ENCODE measurements around the gene RHOT2. TPM values are rescaled to one million over a fixed set of nuclear protein-coding genes. Genes with fewer than 3 reads are reported as not detected.

The RHOT2 gene
- polyA plus RNA-seq (2013, experiment 1 of 2) = 68.0 TPM
- 63.4 TPM for polyA plus RNA-seq (2013, experiment 2 of 2)

DNA sequence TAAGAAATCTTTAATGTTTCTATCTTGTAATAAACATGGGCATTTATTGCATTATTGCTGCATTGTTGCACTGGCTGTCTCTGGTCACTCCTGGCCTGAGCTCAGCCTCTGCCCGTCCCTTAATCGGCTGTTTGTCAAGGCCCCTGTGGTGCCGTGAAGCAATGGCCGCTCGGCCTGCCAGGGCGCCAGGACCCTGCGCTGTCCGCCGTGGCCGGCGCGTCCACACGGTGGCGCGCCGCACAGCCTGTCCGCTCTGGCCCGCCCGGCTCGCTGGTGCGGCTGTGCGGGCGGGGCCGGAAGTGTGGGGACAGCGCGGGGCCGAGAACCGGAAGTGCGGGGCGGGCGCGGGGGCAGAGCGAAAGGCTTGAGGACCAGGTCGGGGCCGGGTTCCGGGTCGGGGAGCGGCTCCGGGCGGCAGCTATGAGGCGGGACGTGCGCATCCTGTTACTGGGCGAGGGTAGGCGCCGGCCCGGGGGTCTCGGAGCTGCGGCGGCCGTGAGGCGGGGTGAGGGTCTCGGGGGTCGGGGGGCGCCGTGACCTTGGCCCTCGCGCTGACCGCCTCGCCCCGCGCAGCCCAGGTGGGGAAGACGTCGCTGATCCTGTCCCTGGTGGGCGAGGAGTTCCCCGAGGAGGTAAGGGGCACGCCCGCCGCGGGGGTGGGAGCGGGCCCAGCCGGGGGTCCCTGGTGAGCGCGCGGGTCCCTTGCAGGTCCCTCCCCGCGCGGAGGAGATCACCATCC, at the start of gene RHOT2:
RHOT2 (plus strand) TSS at position 353 of the 739 bp plus-strand sequence; CDS start at position 421, 68 bp downstream.
- H4K8ac ChIP-seq (ENCODE audit: low read depth, low read length) = peak within 1 kb of the TSS; percentile 65
- H4K91ac ChIP-seq (ENCODE audit: low read depth, low read length, poor library complexity) = no peak within 1 kb of the TSS
- H2BK12ac ChIP-seq (ENCODE audit: low read length) = peak within 1 kb of the TSS; percentile 80
- peak within 1 kb of the TSS; percentile 53 for H2BK5ac ChIP-seq (ENCODE audit: low read length)
- no peak within 1 kb of the TSS for H2BK120ac ChIP-seq (ENCODE audit: low read depth, low read length)
- H2AK5ac ChIP-seq (ENCODE audit: low read depth, low read length) = peak within 1 kb of the TSS; percentile 98
- peaks cover 36 to 40% of the 10 kb centered on the region in 2 donors for H3K36me3 ChIP-seq (replicated peaks in 1 of 2; ENCODE audit: control insufficient read depth in 2 of 2, insufficient read depth in 2 of 2, low read length in 2 of 2)
- peak within 1 kb of the TSS; percentile 95 for H3K18ac ChIP-seq (ENCODE audit: low read length)
- peak within 1 kb of the TSS; percentile 89 to 92 for H3K4me3 ChIP-seq (ENCODE audit: low read length in 2 of 2)
- peaks cover 25% of the 10 kb centered on the region for H3K79me1 ChIP-seq (ENCODE audit: low read depth, low read length)
- DNase-seq (ENCODE audit: low spot score) = peak; percentile 89
- H3K27me3 ChIP-seq (ENCODE audit: control insufficient read depth in 3 of 3, insufficient read depth in 3 of 3, low read depth in 1 of 3, low read length in 3 of 3) = no peaks in the 10 kb centered on the region
- H3K4ac ChIP-seq (ENCODE audit: low read length) = peak within 1 kb of the TSS; percentile 66
- peak within 1 kb of the TSS; percentile 76 for H2AFZ ChIP-seq (ENCODE audit: low read length)
- peak within 1 kb of the TSS; percentile 96 for H3K4me2 ChIP-seq (ENCODE audit: insufficient read depth, low read length, poor library complexity, severe bottlenecking)
- peak within 1 kb of the TSS; percentile 71 for H3K14ac ChIP-seq (ENCODE audit: low read length)
- WGBS, 2 donors (ENCODE audit: extremely low coverage in 2 of 2, insufficient read length in 2 of 2, insufficient replicate concordance in 1 of 2) = no CpG with 5 or more reads among the region's 78 CpGs
- H3K9me3 ChIP-seq (replicated peaks in 1 of 2; ENCODE audit: control insufficient read depth in 2 of 2, insufficient read depth in 1 of 2, low read depth in 1 of 2, low read length in 2 of 2) = no peaks in the 10 kb centered on the region
- peaks cover 2 to 6% of the 10 kb centered on the region in 2 donors for H3K4me1 ChIP-seq (ENCODE audit: control insufficient read depth in 2 of 2, insufficient read depth in 1 of 2, low read depth in 1 of 2, low read length in 2 of 2)
- peak within 1 kb of the TSS; percentile 87 for H2BK15ac ChIP-seq (ENCODE audit: low read length)
- peak within 1 kb of the TSS; percentile 95 for H3K9ac ChIP-seq (ENCODE audit: low read depth, low read length, poor library complexity)
- H3K23ac ChIP-seq (ENCODE audit: low read depth, low read length, poor library complexity) = peak within 1 kb of the TSS; percentile 98
- no peak within 1 kb of the TSS for H3K27ac ChIP-seq (replicated peaks; ENCODE audit: low read length)

DNA sequence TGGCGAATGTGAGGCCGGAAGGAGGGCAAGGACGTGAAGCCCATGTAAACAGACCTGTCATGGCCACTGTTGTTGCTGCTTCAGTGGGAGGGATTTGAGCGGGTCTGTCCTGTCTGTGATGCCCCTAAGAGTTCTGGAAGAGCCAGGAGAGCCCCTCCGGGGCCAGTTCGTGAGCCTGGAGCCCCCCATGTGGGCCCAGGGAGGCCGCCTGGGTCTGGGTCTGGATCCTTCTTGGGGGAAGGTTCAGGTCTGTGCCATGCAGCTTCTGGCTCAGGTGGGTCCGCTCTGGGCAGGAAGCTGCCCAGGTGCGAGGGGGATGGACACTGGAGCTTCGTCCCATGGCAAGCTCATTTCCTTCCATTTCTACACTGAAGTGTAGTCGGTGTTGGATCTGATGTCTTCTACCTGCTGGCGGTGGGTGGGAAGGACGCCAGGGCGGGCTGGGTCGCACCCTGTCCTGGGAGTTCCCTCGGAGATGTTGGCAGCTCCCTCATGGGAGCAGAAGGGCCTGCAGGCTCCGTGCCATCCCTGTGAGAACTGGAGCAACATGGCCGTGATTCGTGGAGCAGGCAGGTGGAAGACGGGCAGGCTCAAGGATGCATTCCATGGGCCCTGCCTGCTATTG, 48.3 kb upstream of the RHOT2 start:
- H2BK5ac ChIP-seq (ENCODE audit: low read length) = no peak overlapping the region
- H2BK15ac ChIP-seq (ENCODE audit: low read length) = no peak overlapping the region
- no peak overlapping the region for H3K4me3 ChIP-seq (ENCODE audit: low read length in 2 of 2)
- H3K9me3 ChIP-seq (replicated peaks in 1 of 2; ENCODE audit: control insufficient read depth in 2 of 2, insufficient read depth in 1 of 2, low read depth in 1 of 2, low read length in 2 of 2) = peaks cover 0 to 5% of the 10 kb centered on the region in 2 donors
- H2BK12ac ChIP-seq (ENCODE audit: low read length) = peak overlapping the region; percentile 41
- H3K18ac ChIP-seq (ENCODE audit: low read length) = peak overlapping the region; percentile 28
- no peak overlapping the region for H3K14ac ChIP-seq (ENCODE audit: low read length)
- H3K4me1 ChIP-seq (ENCODE audit: control insufficient read depth in 2 of 2, insufficient read depth in 1 of 2, low read depth in 1 of 2, low read length in 2 of 2) = peaks cover 0 to 7% of the 10 kb centered on the region in 2 donors
- no peak overlapping the region for H3K4me2 ChIP-seq (ENCODE audit: insufficient read depth, low read length, poor library complexity, severe bottlenecking)
- no CpG with 5 or more reads among the region's 20 CpGs for WGBS, 2 donors (ENCODE audit: extremely low coverage in 2 of 2, insufficient read length in 2 of 2, insufficient replicate concordance in 1 of 2)
- no peaks in the 10 kb centered on the region for H3K27me3 ChIP-seq (ENCODE audit: control insufficient read depth in 3 of 3, insufficient read depth in 3 of 3, low read depth in 1 of 3, low read length in 3 of 3)
- peaks cover 16% of the 10 kb centered on the region for H3K79me1 ChIP-seq (ENCODE audit: low read depth, low read length)
- H4K8ac ChIP-seq (ENCODE audit: low read depth, low read length) = peak overlapping the region; percentile 43
- no peak overlapping the region for H3K4ac ChIP-seq (ENCODE audit: low read length)
- H3K27ac ChIP-seq (replicated peaks; ENCODE audit: low read length) = no peak overlapping the region
- H2AFZ ChIP-seq (ENCODE audit: low read length) = no peak overlapping the region
- no peak overlapping the region for H4K91ac ChIP-seq (ENCODE audit: low read depth, low read length, poor library complexity)
- no peak overlapping the region for H3K9ac ChIP-seq (ENCODE audit: low read depth, low read length, poor library complexity)
- no peak overlapping the region for H2AK5ac ChIP-seq (ENCODE audit: low read depth, low read length)
- H3K23ac ChIP-seq (ENCODE audit: low read depth, low read length, poor library complexity) = no peak overlapping the region
- H3K36me3 ChIP-seq (replicated peaks in 1 of 2; ENCODE audit: control insufficient read depth in 2 of 2, insufficient read depth in 2 of 2, low read length in 2 of 2) = peaks cover 1 to 2% of the 10 kb centered on the region in 2 donors
- no peak overlapping the region for H2BK120ac ChIP-seq (ENCODE audit: low read depth, low read length)
- DNase-seq (ENCODE audit: low spot score) = no peak

DNA sequence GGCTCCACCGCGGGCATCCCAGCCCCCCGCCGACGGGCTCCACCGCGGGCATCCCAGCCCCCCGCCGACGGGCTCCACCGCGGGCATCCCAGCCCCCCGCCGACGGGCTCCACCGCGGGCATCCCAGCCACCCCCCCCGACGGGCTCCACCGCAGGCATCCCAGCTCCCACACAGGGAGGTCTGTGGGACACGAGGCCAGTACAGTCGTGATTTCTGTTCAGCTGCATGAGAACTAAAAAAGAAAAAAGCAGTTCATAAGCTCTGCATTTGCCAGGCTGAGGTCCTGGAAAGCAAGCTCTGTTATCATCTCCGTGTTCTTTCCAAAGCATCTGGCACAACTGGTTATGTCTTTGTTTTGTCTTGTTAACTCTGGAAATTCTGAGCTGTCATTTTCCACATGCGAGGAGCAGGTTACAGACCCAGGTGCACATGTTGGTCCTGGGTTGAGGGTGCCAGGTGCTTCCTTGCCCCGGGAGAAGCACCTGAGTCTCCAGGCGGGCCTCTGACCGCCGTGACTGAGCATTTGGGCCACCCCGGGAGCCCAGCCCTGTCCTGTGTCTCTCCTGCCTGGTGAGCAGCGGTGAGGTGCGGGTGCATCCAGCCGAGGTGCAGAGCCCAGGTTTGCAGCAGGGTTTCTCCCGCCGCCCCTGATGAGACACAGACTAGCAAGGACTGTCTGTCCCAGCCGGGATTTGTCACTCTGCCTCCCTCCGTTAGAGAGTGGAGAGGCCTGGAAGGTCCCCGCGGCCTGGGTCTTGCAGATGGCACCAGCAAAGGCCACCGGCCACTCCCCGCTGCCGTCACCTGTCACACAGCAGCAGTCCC, 47.0 kb upstream of the RHOT2 start:
- no CpG with 5 or more reads among the region's 41 CpGs for WGBS, 2 donors (ENCODE audit: extremely low coverage in 2 of 2, insufficient read length in 2 of 2, insufficient replicate concordance in 1 of 2)
- H3K27me3 ChIP-seq (ENCODE audit: control insufficient read depth in 3 of 3, insufficient read depth in 3 of 3, low read depth in 1 of 3, low read length in 3 of 3) = no peaks in the 10 kb centered on the region
- H4K91ac ChIP-seq (ENCODE audit: low read depth, low read length, poor library complexity) = no peak overlapping the region
- H3K79me1 ChIP-seq (ENCODE audit: low read depth, low read length) = peaks cover 14% of the 10 kb centered on the region
- H2BK12ac ChIP-seq (ENCODE audit: low read length) = peak overlapping the region; percentile 49
- no peak overlapping the region for H3K27ac ChIP-seq (replicated peaks; ENCODE audit: low read length)
- H3K4ac ChIP-seq (ENCODE audit: low read length) = no peak overlapping the region
- no peak overlapping the region for H3K23ac ChIP-seq (ENCODE audit: low read depth, low read length, poor library complexity)
- no peak for DNase-seq (ENCODE audit: low spot score)
- no peak overlapping the region for H2AFZ ChIP-seq (ENCODE audit: low read length)
- H3K14ac ChIP-seq (ENCODE audit: low read length) = no peak overlapping the region
- no peak overlapping the region for H3K18ac ChIP-seq (ENCODE audit: low read length)
- peak overlapping the region; percentile 71 for H2AK5ac ChIP-seq (ENCODE audit: low read depth, low read length)
- no peak overlapping the region for H2BK5ac ChIP-seq (ENCODE audit: low read length)
- no peaks in the 10 kb centered on the region for H3K9me3 ChIP-seq (replicated peaks in 1 of 2; ENCODE audit: control insufficient read depth in 2 of 2, insufficient read depth in 1 of 2, low read depth in 1 of 2, low read length in 2 of 2)
- H2BK15ac ChIP-seq (ENCODE audit: low read length) = no peak overlapping the region
- no peak overlapping the region for H3K9ac ChIP-seq (ENCODE audit: low read depth, low read length, poor library complexity)
- H4K8ac ChIP-seq (ENCODE audit: low read depth, low read length) = no peak overlapping the region
- no peak overlapping the region for H3K4me3 ChIP-seq (ENCODE audit: low read length in 2 of 2)
- H3K36me3 ChIP-seq (replicated peaks in 1 of 2; ENCODE audit: control insufficient read depth in 2 of 2, insufficient read depth in 2 of 2, low read length in 2 of 2) = peaks cover 0 to 10% of the 10 kb centered on the region in 2 donors
- H3K4me1 ChIP-seq (ENCODE audit: control insufficient read depth in 2 of 2, insufficient read depth in 1 of 2, low read depth in 1 of 2, low read length in 2 of 2) = peaks cover 0 to 7% of the 10 kb centered on the region in 2 donors
- no peak overlapping the region for H2BK120ac ChIP-seq (ENCODE audit: low read depth, low read length)
- no peak overlapping the region for H3K4me2 ChIP-seq (ENCODE audit: insufficient read depth, low read length, poor library complexity, severe bottlenecking)

All from neuronal stem cell (in vitro differentiated cells).